ENCODE measurements around the gene RIPK4. TPM values are rescaled to one million over a fixed set of nuclear protein-coding genes. Genes with fewer than 3 reads are reported as not detected.
"Not testable (repeated sequence)": the region's sequence is repeated elsewhere in the genome, so short reads cannot be mapped to it uniquely, and the experiment has no call there.

The RIPK4 gene
- polyA plus RNA-seq, 4 donors, result 1.1 to 19.3 (median 16.1) TPM

- no peak for DNase-seq (ENCODE audit: low read depth in 4 of 4, low spot score in 3 of 4)
Measured at GRCh38 chr21:41703857-41704501, 62.9 kb downstream of the RIPK4 start.

- DNase-seq (ENCODE audit: low read depth in 4 of 4, low spot score in 3 of 4), result no peak
Measured at GRCh38 chr21:41701749-41702148, 65.1 kb downstream of the RIPK4 start.

GRCh38 chr21:41699311-41699710 is 67.5 kb downstream of the RIPK4 start:
- DNase-seq (ENCODE audit: low read depth in 4 of 4, low spot score in 3 of 4), result no peak

GRCh38 chr21:41698071-41698470 is 68.8 kb downstream of the RIPK4 start:
- DNase-seq (ENCODE audit: low read depth in 4 of 4, low spot score in 3 of 4), result no peak

- no peak for DNase-seq (ENCODE audit: low read depth in 4 of 4, low spot score in 3 of 4)
Measured at GRCh38 chr21:41695513-41695912, 71.3 kb downstream of the RIPK4 start.

GRCh38 chr21:41694042-41694441 is 72.8 kb downstream of the RIPK4 start:
- not testable (repeated sequence) for DNase-seq (ENCODE audit: low read depth in 4 of 4, low spot score in 3 of 4)

- no peak for DNase-seq (ENCODE audit: low read depth in 4 of 4, low spot score in 3 of 4)
Measured at GRCh38 chr21:41692185-41692565, 74.7 kb downstream of the RIPK4 start.

GRCh38 chr21:41691205-41692184 is 75.4 kb downstream of the RIPK4 start:
- no peak for DNase-seq (ENCODE audit: low read depth in 4 of 4, low spot score in 3 of 4)

Other genes starting within 250 kb of the RIPK4 start
- gene PRDM15, start 112.3 kb upstream of the RIPK4 start, polyA plus RNA-seq (ENCODE audit: insufficient read length in 4 of 4), result 1 to 10 TPM; 5.7 to 8.0 (median 6.2) TPM
- 10 to 100 TPM; 12.8 to 17.6 (median 16.4) TPM for gene C2CD2, start 187.0 kb upstream of the RIPK4 start, polyA plus RNA-seq (ENCODE audit: insufficient read length in 4 of 4)
- 10 to 100 TPM in 3 of 4 donors, 1 to 10 TPM in 1; 9.7 to 12.0 (median 11.6) TPM for gene ZBTB21, start 243.3 kb upstream of the RIPK4 start, polyA plus RNA-seq (ENCODE audit: insufficient read length in 4 of 4)